A549 (cell line): ENCODE measurements around the gene ANO10.

Experiments
- BHLHE40 ChIP-seq: IDR thresholded peaks from 2 replicates; pipeline ENCODE4 v1.6.1; 2012; ENCODE audit warnings: low read depth, low read length, inconsistent platforms
- POLR2A ChIP-seq: IDR thresholded peaks from 2 replicates; pipeline ENCODE4 v1.6.1; 2012; ENCODE audit warnings: mild to moderate bottlenecking, low read length
- TF ChIP-seq, protein P1 (sequence below): fragments of >200 bp; sonication (Bioruptor Twin); formaldehyde crosslinking; IDR thresholded peaks from 3 replicates; pipeline ENCODE4 v1.5.1; 2016

DNA sequence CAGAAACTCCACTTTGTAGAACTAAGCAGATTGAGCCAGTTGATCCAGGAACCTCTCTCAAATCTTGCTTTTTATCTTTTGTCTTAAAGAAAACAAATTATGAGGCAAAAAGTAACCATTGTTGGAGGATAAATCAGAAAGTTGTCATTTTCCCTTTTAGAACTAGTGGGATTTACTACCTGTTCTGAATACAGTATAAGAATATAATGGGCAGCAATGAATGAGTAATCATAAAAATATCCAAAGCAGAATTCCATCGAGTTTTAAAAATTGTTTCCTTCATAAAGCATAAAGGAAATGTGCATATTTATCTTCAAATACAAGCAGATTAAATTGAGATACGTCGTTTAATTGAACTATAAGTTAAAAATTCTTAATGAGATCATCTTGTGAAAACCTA, 15.9 kb upstream of the ANO10 start:
- TF ChIP-seq, protein P1, sequence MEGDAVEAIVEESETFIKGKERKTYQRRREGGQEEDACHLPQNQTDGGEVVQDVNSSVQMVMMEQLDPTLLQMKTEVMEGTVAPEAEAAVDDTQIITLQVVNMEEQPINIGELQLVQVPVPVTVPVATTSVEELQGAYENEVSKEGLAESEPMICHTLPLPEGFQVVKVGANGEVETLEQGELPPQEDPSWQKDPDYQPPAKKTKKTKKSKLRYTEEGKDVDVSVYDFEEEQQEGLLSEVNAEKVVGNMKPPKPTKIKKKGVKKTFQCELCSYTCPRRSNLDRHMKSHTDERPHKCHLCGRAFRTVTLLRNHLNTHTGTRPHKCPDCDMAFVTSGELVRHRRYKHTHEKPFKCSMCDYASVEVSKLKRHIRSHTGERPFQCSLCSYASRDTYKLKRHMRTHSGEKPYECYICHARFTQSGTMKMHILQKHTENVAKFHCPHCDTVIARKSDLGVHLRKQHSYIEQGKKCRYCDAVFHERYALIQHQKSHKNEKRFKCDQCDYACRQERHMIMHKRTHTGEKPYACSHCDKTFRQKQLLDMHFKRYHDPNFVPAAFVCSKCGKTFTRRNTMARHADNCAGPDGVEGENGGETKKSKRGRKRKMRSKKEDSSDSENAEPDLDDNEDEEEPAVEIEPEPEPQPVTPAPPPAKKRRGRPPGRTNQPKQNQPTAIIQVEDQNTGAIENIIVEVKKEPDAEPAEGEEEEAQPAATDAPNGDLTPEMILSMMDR = no peak
- TF ChIP-seq BHLHE40 (no peak), POLR2A (no peak)
